NCI-H1436 treated with DMSO at 0.1 percent for 48 hours (cell line): Measurements from ENCODE around the gene KASH5.
"Not testable (repeated sequence)": the region's sequence is repeated elsewhere in the genome, so short reads cannot be mapped to it uniquely, and the experiment has no call there.

Experiments
- DNase-seq: peaks from one replicate; lab custom pipeline; 2025; lab: John Stamatoyannopoulos, UW

Gene KASH5

GRCh38 chr19:49455773-49456172 lies 67.7 kb downstream of the KASH5 start:
- DNase-seq: no peak

- DNase-seq: no peak
These were observed 68.3 kb downstream of the KASH5 start for GRCh38 chr19:49456326-49456725.

GRCh38 chr19:49458567-49458903 lies 70.5 kb downstream of the KASH5 start:
- no peak for DNase-seq

GRCh38 chr19:49459388-49459787 lies 71.3 kb downstream of the KASH5 start:
- no peak for DNase-seq

GRCh38 chr19:49461130-49461529 lies 73.1 kb downstream of the KASH5 start:
- not testable (repeated sequence) for DNase-seq

GRCh38 chr19:49461656-49462055 lies 73.6 kb downstream of the KASH5 start:
- DNase-seq: no peak

- DNase-seq: no peak
These were observed 74.4 kb downstream of the KASH5 start for GRCh38 chr19:49462492-49462891.

GRCh38 chr19:49463960-49464740 lies 76.1 kb downstream of the KASH5 start:
- no peak for DNase-seq

GRCh38 chr19:49465371-49465770 lies 77.3 kb downstream of the KASH5 start:
- no peak for DNase-seq
